ENCODE measurements around the gene NRSN2. TPM values are rescaled to one million over a fixed set of nuclear protein-coding genes. Genes with fewer than 3 reads are reported as not detected.
"Not testable (repeated sequence)": the region's sequence is repeated elsewhere in the genome, so short reads cannot be mapped to it uniquely, and the experiment has no call there.

The NRSN2 gene
- total RNA-seq, 2 donors from 2014 or later, result 25.1 to 56.9 TPM

GRCh38 chr20:384723-385122, 37.8 kb downstream of the NRSN2 start:
- peaks cover 4% of the 10 kb centered on the region for H3K36me3 ChIP-seq
- no peaks in the 10 kb centered on the region for H3K27me3 ChIP-seq (replicated peaks; ENCODE audit: insufficient read depth)
- DNase-seq (ENCODE audit: low spot score) (no peak), ATAC-seq (ENCODE audit: insufficient number of reproducible peaks, low FRiP score, low read depth) (no peak)
- no peak for TF ChIP-seq CTCF (IDR thresholded peaks at IDR 0.05)
- peaks cover 5 to 6% of the 10 kb centered on the region in 2 donors for H3K4me1 ChIP-seq (ENCODE audit: control insufficient read depth in 1 of 2, low read depth in 2 of 2)
- no peaks in the 10 kb centered on the region for H3K9me3 ChIP-seq
- H3K4me3 ChIP-seq, result no peak overlapping the region
- no peak overlapping the region for H3K27ac ChIP-seq

GRCh38 chr20:385448-385847, 38.5 kb downstream of the NRSN2 start:
- H3K27ac ChIP-seq, result no peak overlapping the region
- peaks cover 6% of the 10 kb centered on the region for H3K36me3 ChIP-seq
- H3K9me3 ChIP-seq, result no peaks in the 10 kb centered on the region
- peaks cover 5 to 6% of the 10 kb centered on the region in 2 donors for H3K4me1 ChIP-seq (ENCODE audit: control insufficient read depth in 1 of 2, low read depth in 2 of 2)
- ATAC-seq (ENCODE audit: insufficient number of reproducible peaks, low FRiP score, low read depth) (no peak), DNase-seq (ENCODE audit: low spot score) (no peak)
- no peak for TF ChIP-seq CTCF (IDR thresholded peaks at IDR 0.05)
- H3K27me3 ChIP-seq (replicated peaks; ENCODE audit: insufficient read depth), result no peaks in the 10 kb centered on the region
- no peak overlapping the region for H3K4me3 ChIP-seq

GRCh38 chr20:386634-387033, 39.7 kb downstream of the NRSN2 start:
- peaks cover 13% of the 10 kb centered on the region for H3K36me3 ChIP-seq
- not testable (repeated sequence) for H3K27me3 ChIP-seq (replicated peaks; ENCODE audit: insufficient read depth); H3K27ac ChIP-seq; H3K4me1 ChIP-seq (ENCODE audit: control insufficient read depth in 1 of 2, low read depth in 2 of 2); H3K9me3 ChIP-seq; DNase-seq (ENCODE audit: low spot score); H3K4me3 ChIP-seq; ATAC-seq (ENCODE audit: insufficient number of reproducible peaks, low FRiP score, low read depth)

- H3K4me3 ChIP-seq, result no peak overlapping the region
- TF ChIP-seq CTCF (IDR thresholded peaks at IDR 0.05), result no peak
- peaks cover 14% of the 10 kb centered on the region for H3K36me3 ChIP-seq
- DNase-seq (ENCODE audit: low spot score), result no peak
- no peaks in the 10 kb centered on the region for H3K9me3 ChIP-seq
- no peak for ATAC-seq (ENCODE audit: insufficient number of reproducible peaks, low FRiP score, low read depth)
- peaks cover 0 to 1% of the 10 kb centered on the region in 2 donors for H3K4me1 ChIP-seq (ENCODE audit: control insufficient read depth in 1 of 2, low read depth in 2 of 2)
- no peaks in the 10 kb centered on the region for H3K27me3 ChIP-seq (replicated peaks; ENCODE audit: insufficient read depth)
- H3K27ac ChIP-seq, result no peak overlapping the region
Observed at GRCh38 chr20:387520-387919, 40.6 kb downstream of the NRSN2 start.

- no peak overlapping the region for H3K4me3 ChIP-seq
- no peak for TF ChIP-seq CTCF (IDR thresholded peaks at IDR 0.05)
- H3K9me3 ChIP-seq, result no peaks in the 10 kb centered on the region
- no peaks in the 10 kb centered on the region for H3K4me1 ChIP-seq (ENCODE audit: control insufficient read depth in 1 of 2, low read depth in 2 of 2)
- DNase-seq (ENCODE audit: low spot score) (no peak), ATAC-seq (ENCODE audit: insufficient number of reproducible peaks, low FRiP score, low read depth) (no peak)
- peaks cover 14% of the 10 kb centered on the region for H3K36me3 ChIP-seq
- H3K27ac ChIP-seq, result no peak overlapping the region
- no peaks in the 10 kb centered on the region for H3K27me3 ChIP-seq (replicated peaks; ENCODE audit: insufficient read depth)
Observed at GRCh38 chr20:388034-388994, 41.4 kb downstream of the NRSN2 start.
